Measurements from ENCODE around the gene ZGPAT. TPM values are rescaled to one million over a fixed set of nuclear protein-coding genes. Genes with fewer than 3 reads are reported as not detected.

ZGPAT gene
- total and polyA plus RNA-seq, 9 of the 15 experiments (the other 6 are each of a cell fraction or from before 2014, with no cell fraction given), result 0.14 to 26.6 (median 7.4) TPM

- TF ChIP-seq, protein P1, sequence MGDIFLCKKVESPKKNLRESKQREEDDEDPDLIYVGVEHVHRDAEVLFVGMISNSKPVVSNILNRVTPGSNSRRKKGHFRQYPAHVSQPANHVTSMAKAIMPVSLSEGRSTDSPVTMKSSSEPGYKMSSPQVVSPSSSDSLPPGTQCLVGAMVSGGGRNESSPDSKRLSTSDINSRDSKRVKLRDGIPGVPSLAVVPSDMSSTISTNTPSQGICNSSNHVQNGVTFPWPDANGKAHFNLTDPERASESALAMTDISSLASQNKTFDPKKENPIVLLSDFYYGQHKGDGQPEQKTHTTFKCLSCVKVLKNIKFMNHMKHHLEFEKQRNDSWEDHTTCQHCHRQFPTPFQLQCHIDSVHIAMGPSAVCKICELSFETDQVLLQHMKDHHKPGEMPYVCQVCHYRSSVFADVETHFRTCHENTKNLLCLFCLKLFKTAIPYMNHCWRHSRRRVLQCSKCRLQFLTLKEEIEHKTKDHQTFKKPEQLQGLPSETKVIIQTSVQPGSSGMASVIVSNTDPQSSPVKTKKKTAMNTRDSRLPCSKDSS (IDR thresholded peaks at IDR 0.05; ENCODE audit: low read depth, partially characterized antibody), result peak; percentile 47
- TF ChIP-seq MAFK (IDR thresholded peaks at IDR 0.05; ENCODE audit: low read length), result no peak
- no peak for TF ChIP-seq BDP1 (IDR thresholded peaks at IDR 0.05; ENCODE audit: insufficient read depth, insufficient read length)
- TF ChIP-seq, protein P2, sequence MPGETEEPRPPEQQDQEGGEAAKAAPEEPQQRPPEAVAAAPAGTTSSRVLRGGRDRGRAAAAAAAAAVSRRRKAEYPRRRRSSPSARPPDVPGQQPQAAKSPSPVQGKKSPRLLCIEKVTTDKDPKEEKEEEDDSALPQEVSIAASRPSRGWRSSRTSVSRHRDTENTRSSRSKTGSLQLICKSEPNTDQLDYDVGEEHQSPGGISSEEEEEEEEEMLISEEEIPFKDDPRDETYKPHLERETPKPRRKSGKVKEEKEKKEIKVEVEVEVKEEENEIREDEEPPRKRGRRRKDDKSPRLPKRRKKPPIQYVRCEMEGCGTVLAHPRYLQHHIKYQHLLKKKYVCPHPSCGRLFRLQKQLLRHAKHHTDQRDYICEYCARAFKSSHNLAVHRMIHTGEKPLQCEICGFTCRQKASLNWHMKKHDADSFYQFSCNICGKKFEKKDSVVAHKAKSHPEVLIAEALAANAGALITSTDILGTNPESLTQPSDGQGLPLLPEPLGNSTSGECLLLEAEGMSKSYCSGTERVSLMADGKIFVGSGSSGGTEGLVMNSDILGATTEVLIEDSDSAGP (CRISPR knock-in tag; IDR thresholded peaks at IDR 0.05), result no peak
- TF ChIP-seq SMARCE1 (IDR thresholded peaks at IDR 0.05), result no peak
- TF ChIP-seq, protein P3, sequence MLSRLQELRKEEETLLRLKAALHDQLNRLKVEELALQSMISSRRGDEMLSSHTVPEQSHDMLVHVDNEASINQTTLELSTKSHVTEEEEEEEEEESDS (CRISPR knock-in tag; IDR thresholded peaks at IDR 0.05), result no peak
These were observed 7.0 kb downstream of the ZGPAT start (continued) for GRCh38 chr20:63714858-63715257.

- Histone ChIP-seq H3K36me3 (ENCODE audit: control insufficient read depth, insufficient read depth, low read length) (peaks cover 62% of the 10 kb centered on the region), H3K27ac (ENCODE audit: extremely low read depth, low read depth, low read length) (no peak overlapping the region), H4K20me1 (replicated peaks; ENCODE audit: control insufficient read depth, insufficient read depth, low read length) (no peaks in the 10 kb centered on the region), H3K4me2 (ENCODE audit: insufficient read depth, low read length) (no peak overlapping the region), H3K9me3 (replicated peaks; ENCODE audit: control insufficient read depth, insufficient read depth, low read depth, low read length) (peaks cover 22% of the 10 kb centered on the region), H3K27me3 (ENCODE audit: control insufficient read depth in 2 of 2, insufficient read depth in 2 of 2, low read length in 2 of 2) (no peaks in the 10 kb centered on the region), H3K4me3 (no peak overlapping the region), H3K79me2 (ENCODE audit: control insufficient read depth, insufficient read depth, low read length) (peaks cover 34% of the 10 kb centered on the region; the same call in 2 of the 3 replicates), H3K9ac (ENCODE audit: insufficient read depth in 1 of 2, low read depth in 2 of 2, low read length in 2 of 2) (no peak overlapping the region), H3K4me1 (replicated peaks in 1 of 2; ENCODE audit: control insufficient read depth in 2 of 2, insufficient read depth in 2 of 2, low read length in 2 of 2) (no peaks in the 10 kb centered on the region; a peak in 1 of 5 replicates), H3K9me1 (ENCODE audit: control insufficient read depth, insufficient read depth, low read length) (no peaks in the 10 kb centered on the region), H2AFZ (ENCODE audit: low read depth, low read length) (no peak overlapping the region)
- ATAC-seq (no peak), FAIRE-seq (no peak), DNase-seq (ENCODE audit: extremely low read depth in 1 of 4, low spot score in 3 of 4) (no peak)
- ChIA-PET CTCF (ENCODE audit: low intra/inter-chr PET ratio) (no interaction called here), POLR2A (interaction anchor here (0.7 to 1.2 kb wide), 3 partner anchors 9 to 114 kb away, joined by 3 to 5 read pairs (median 3); partner anchors contain the start of genes ARFRP1 and ZGPAT)
- peak in 1 of 2 experiments; percentile 82; a peak in 2 of 3 replicates for TF ChIP-seq CBX3 (IDR thresholded peaks at IDR 0.05; ENCODE audit: borderline replicate concordance in 1 of 2, low read length in 2 of 2)
- peak in 1 of 2 experiments; percentile 52; a peak in 1 of 4 replicates for TF ChIP-seq TRIM24 (IDR thresholded peaks at IDR 0.05)
- TF ChIP-seq TRIM28 (IDR thresholded peaks at IDR 0.05), result peak; percentile 97
- TF ChIP-seq, protein P1 (IDR thresholded peaks at IDR 0.05; ENCODE audit: low read depth, partially characterized antibody), result peak; percentile 83
- TF ChIP-seq ZNF347 (CRISPR knock-in tag; IDR thresholded peaks at IDR 0.05; ENCODE audit: low read depth), result no peak
- no peak for TF ChIP-seq CREBBP (IDR thresholded peaks at IDR 0.05; ENCODE audit: low read depth, low read length)
- TF ChIP-seq ZNF384 (IDR thresholded peaks at IDR 0.05; ENCODE audit: low read depth, low read length), result peak; percentile 59; the same call in 1 of the 2 replicates
- BruUV-seq (replicated peaks), result no TSS peak
- intact Hi-C loops (cut with micrococcal nuclease) (no loop called here), in situ Hi-C loops (cut with MboI) (no loop called here)
- WGBS (ENCODE audit: insufficient coverage, low coverage, missing lambda C conversion rate), result 94% methylated on average over 1 of the region's 2 CpGs
These were observed 11.2 kb downstream of the ZGPAT start for GRCh38 chr20:63718996-63719395.
